NCI-H2196 treated with DMSO at 0.1 percent for 48 hours (cell line): ENCODE results near the gene GLRX3.
A peak's percentile ranks its signal among the peaks of the same experiment; 100 is the strongest.

Experiments used
- DNase-seq: peaks from one replicate; lab custom pipeline; 2025; ENCODE audit not compliant: unreplicated experiment; lab: John Stamatoyannopoulos, UW

Gene GLRX3

GRCh38 chr10:130137659-130138478, 1.7 kb downstream of the GLRX3 start:
- no peak for DNase-seq

GRCh38 chr10:130138479-130138866, 2.3 kb downstream of the GLRX3 start:
- peak; percentile 59 for DNase-seq

- DNase-seq: no peak
Observed at GRCh38 chr10:130140425-130140824, 4.2 kb downstream of the GLRX3 start.

GRCh38 chr10:130141038-130141437, 4.8 kb downstream of the GLRX3 start:
- no peak for DNase-seq

DNA sequence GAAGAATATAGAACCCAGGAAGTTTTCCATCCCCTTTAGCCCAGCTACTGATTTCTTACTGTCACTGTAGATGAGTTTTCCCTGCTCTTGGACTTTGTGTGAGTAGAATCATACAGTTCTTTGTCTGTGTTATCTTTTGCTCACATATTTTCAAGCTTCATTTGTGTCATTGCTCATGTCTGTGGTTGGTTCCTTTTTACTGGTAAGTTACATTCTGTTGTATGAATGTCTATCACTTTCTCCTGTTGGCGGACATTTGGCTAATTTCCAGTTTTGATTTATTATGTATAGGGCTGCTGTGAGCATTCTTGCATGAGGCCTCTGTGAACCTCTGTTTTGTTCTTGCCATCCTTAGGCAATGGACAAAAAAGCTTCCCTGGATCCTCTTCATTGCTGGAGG, 5.3 kb downstream of the GLRX3 start:
- no peak for DNase-seq

GRCh38 chr10:130141878-130142277, 5.7 kb downstream of the GLRX3 start:
- no peak for DNase-seq

DNA sequence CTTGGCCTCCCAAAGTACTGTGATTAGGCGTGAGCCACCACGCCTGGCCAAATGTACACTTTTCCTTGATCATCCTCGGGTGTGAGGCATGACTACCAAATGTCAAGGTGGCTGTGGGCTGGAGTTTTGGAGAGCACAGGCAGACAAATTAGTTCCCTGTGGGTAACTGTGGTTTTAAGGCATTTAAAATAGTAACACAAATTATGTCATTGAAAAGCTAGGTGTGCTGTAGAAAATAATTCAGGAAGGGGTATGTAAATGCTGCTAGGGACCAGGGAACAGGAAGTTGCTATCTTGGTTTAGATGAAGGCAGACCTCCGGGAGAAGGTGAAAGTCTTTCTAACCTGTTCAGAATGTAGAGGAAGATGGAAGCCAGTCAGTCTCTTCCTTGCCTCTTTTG, 9.9 kb downstream of the GLRX3 start:
- DNase-seq: no peak

DNA sequence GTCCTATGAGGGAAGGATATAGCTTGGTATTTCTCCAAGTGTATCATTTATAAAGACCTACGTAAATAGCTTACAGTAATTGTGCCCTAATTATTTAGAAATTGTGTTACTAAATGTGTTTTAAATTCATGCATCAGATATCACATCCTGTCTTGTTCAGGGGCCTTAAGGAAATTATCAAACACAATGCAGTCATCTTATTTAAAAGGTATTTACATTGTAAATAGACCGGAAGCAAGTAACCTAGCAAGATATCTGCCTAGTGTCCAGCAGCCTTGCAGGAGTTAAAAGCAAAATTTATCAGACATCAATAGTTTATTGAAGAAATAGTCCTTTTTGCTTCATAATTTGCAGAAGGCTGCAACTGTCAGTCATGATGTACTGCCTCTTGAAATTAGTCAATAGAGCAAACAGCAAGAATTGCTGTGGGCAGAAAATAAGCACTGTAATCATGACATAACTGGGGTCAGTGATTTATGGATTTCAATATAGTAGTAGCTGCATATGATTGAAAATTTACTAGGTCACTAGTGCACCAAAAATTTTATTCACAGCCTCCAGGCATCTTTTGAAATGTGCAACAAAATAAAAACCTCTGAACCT, 23.1 kb downstream of the GLRX3 start:
- no peak for DNase-seq

GRCh38 chr10:130160775-130161174, 24.6 kb downstream of the GLRX3 start:
- no peak for DNase-seq

GRCh38 chr10:130161331-130161730, 25.1 kb downstream of the GLRX3 start:
- DNase-seq: no peak

DNA sequence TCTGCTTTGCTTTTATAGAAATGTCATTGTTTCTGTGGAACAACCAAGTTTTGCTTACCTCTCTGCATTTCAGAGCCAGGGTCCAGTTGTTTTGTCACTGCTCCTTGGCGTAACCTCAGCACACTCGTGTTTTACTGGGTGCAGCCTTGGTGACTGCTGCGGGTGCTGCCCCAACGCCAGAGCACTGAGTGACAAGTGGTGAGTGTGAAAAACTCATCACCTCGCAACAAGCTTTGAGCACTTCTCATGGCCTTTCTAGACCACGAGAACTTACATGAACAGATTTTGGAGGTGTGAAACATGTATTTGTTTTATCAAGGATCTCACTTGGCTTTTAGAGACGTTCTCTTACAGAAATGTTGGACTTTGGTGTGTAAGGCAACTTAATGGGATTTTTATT, 31.0 kb downstream of the GLRX3 start:
- DNase-seq: no peak

DNA sequence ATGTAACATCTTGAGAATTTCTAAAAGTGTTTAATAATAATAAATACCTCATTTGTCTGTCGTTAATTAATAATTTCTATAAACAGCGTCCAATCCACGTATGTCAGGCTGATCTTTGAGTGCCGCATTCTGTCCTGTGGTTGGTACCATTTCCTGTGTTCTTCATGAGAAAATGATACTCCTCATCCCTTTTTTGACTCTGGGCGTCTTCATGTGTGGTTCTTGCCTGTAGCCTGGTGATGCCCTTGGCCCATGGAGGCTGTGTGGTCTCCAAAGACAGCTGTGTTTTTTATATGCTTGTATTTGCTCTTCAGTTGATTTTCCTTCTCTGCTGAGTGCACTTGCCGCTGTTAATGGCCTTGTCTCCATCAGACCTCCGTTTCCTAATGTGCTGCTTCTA, 31.5 kb downstream of the GLRX3 start:
- DNase-seq: no peak

- DNase-seq: no peak
Observed at GRCh38 chr10:130169136-130169859, 33.1 kb downstream of the GLRX3 start.

GRCh38 chr10:130171196-130171595, 35.0 kb downstream of the GLRX3 start:
- no peak for DNase-seq

- DNase-seq: no peak
Observed at GRCh38 chr10:130174328-130174727, 38.1 kb downstream of the GLRX3 start.

DNA sequence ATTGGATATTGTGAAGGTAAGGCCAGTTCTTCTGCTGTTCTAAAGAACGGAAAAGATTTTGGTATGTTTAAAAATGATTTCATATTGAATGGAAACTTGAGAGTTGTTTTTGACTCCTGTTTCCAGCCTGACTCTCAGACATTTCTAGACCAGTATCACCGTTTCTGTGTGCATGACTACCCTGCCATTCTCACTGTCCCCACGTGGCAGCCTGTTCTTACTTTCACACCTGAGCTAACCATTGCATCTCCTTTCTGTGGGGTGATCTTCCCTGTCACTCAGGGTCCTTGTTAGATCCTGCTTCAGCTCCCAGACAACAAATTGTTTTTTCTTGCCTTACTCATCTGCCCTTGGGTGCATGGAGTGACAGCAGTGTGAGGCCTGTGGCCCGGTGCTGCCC, 38.9 kb downstream of the GLRX3 start:
- DNase-seq: no peak

DNA sequence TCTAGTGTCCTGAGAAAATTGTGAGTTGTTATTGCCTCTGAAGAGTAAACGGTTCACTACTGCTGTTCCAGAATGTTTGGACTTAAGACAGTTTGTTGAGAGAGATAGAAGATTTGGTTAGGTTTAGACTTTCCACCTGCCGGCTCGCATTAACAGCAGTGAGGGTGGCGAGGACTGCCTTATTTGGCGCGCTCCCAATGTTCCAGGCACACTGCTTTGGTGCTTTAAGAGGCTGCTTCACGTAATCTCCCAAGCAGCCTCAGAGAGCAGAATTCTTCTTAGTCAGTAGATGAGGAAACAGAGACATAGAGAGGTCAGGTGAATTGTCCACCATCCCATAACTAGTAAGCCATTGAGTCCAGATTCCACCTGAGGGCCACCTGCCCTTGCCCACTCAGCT, 41.1 kb downstream of the GLRX3 start:
- DNase-seq: no peak

DNA sequence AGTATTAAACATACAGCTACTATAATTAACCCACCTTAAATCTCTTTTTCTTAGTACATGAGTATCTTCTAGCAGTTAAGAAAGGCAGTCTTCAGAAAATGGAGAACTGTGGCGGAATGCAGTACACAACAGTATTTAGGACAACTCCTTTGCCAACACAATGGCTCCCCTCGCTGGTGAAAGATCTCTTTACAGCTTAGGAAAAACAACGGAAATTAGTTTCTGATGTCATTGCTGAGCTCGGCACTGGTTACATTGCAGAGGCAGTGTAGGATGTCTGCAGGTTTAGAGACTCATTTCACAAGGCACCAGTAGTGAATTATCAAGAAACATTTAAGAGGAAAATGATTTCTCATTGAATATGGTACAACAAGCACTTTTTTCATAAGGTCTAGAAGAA, 43.4 kb downstream of the GLRX3 start:
- DNase-seq: peak; percentile 19

- no peak for DNase-seq
Observed at GRCh38 chr10:130180416-130180815, 44.2 kb downstream of the GLRX3 start.

- no peak for DNase-seq
Observed at GRCh38 chr10:130181858-130182257, 45.7 kb downstream of the GLRX3 start.

DNA sequence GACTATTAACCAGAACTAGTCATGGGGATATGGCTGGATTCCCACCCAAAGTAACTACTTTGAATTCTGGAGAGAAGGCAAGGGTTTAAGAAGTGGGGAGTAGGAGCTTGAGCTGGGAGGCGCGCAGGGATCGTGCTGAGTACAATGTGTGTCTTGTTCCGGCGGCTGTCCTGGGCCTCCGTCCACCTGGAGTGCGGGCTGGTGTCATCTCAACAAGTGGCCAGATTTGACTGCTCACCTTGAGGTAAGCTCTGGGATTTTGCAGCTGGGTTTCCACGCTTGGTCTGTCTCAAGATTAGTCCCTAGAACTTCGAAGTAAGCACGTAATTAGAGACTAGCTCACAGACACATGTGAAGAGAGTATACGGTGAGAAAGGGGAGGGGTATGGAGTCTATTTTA, 49.4 kb downstream of the GLRX3 start:
- no peak for DNase-seq
